AG10803 (cell line): Measurements from ENCODE around the gene COL3A1.
A peak's percentile ranks its signal among the peaks of the same experiment; 100 is the strongest.

Source experiments
- DNase-seq: peaks from one replicate; pipeline ENCODE4 v3.0.0; 2010; ENCODE audit warnings: low read depth
- H3K4me3 ChIP-seq: 2 replicates; pipeline ENCODE4 v1.5.1; 2011; ENCODE audit warnings: mild to moderate bottlenecking, low read length, control low read depth
- CTCF ChIP-seq: conservative IDR thresholded peaks from 2 replicates; pipeline ENCODE4 v1.5.1; 2011; ENCODE audit warnings: mild to moderate bottlenecking, low read length, control low read depth, inconsistent platforms

COL3A1 gene

GRCh38 chr2:189014449-189015138 is 40.4 kb downstream of the COL3A1 start:
- TF ChIP-seq CTCF: no peak
- H3K4me3 ChIP-seq: no peak overlapping the region
- peak; percentile 53 for DNase-seq

GRCh38 chr2:189015359-189015758 is 41.2 kb downstream of the COL3A1 start:
- no peak for TF ChIP-seq CTCF
- peak; percentile 52 for DNase-seq

GRCh38 chr2:189016311-189016861 is 42.2 kb downstream of the COL3A1 start:
- no peak for DNase-seq
- no peak overlapping the region for H3K4me3 ChIP-seq
- TF ChIP-seq CTCF: no peak

More at GRCh38 chr2:189015359-189015758, 41.2 kb downstream of the COL3A1 start:
- no peak overlapping the region for H3K4me3 ChIP-seq

GRCh38 chr2:189018631-189019030 is 44.5 kb downstream of the COL3A1 start:
- H3K4me3 ChIP-seq: no peak overlapping the region
- peak; percentile 50 for DNase-seq
- TF ChIP-seq CTCF: no peak

DNA sequence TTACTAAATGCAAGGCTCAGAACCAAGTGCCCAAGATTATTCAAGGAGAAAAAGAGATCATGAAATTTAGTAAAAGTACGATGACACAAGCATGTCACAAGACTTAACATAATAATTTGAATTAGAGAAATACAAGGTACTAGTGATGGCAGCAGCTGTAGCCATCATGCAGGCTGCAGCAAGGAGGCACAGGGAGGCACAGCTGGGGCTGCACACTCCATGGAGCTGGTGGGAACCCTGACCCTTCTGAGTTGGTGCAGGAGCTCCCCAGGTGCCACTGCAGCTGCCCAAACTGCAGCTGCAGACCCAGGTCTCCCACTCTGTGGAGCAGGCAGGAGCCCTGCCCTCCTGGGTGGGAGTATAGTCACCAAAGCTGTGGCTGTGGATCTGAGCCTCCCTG is 46.0 kb downstream of the COL3A1 start:
- H3K4me3 ChIP-seq: no peak overlapping the region
- no peak for TF ChIP-seq CTCF
- no peak for DNase-seq

GRCh38 chr2:189022053-189022481 is 47.9 kb downstream of the COL3A1 start:
- H3K4me3 ChIP-seq: no peak overlapping the region
- TF ChIP-seq CTCF: no peak
- peak; percentile 96 for DNase-seq

DNA sequence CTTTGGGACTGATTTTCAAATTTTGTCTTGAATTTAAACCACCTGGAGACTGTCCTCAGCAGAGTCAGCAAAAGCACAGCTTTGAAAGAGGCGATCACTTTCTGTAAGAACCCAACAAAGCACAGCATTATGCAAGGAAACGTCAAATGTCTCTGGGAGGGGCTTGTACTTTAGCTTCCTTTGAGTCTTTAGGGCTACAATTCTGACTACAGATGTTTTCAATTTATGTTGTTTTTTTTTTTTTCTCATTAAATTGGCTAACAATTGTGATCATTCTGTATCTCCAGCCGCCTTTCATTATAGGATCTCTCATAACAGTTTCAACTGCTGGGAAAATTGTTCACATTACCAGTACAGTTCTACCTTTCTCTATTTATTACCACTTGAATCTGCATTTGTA is 48.3 kb downstream of the COL3A1 start:
- DNase-seq: peak; percentile 91
- TF ChIP-seq CTCF: no peak
- H3K4me3 ChIP-seq: no peak overlapping the region
